A549 (cell line): Measurements from ENCODE around the gene C11orf87.

Experiments
- CEBPB ChIP-seq, 2 experiments: fragments of >200 bp in 1 of 2; sonication (Bioruptor Twin) in 1 of 2; formaldehyde crosslinking in 1 of 2; IDR thresholded peaks; 2 replicates each; pipeline ENCODE4 v1.6.1; 2012 to 2016
- E2F6 ChIP-seq: IDR thresholded peaks from 2 replicates; pipeline ENCODE4 v1.6.1; 2012; ENCODE audit warnings: low read depth, borderline replicate concordance
- ESRRA ChIP-seq: fragments of 150-350 bp; IDR thresholded peaks from 2 replicates; pipeline ENCODE4 v1.6.1; 2014; ENCODE audit warnings: mild to moderate bottlenecking, low read length, borderline replicate concordance
- FOSL2 ChIP-seq, 2 experiments: fragments of 450-650 bp in 1 of 2; fragments of >200 bp in 1 of 2; sonication (Bioruptor Twin) in 1 of 2; formaldehyde crosslinking; IDR thresholded peaks; 2 replicates each; pipeline versions ENCODE4 v1.5.0 to v1.6.1; 2016 to 2020; ENCODE audit warnings: mild to moderate bottlenecking in 1 of 2, moderate library complexity in 1 of 2
- KDM1A ChIP-seq: fragments of 200-600 bp; sonication (generic); IDR thresholded peaks from 2 replicates; pipeline ENCODE4 v1.6.1; 2016; ENCODE audit warnings: low read depth, mild to moderate bottlenecking
- MAFK ChIP-seq: fragments of 450-650 bp; IDR thresholded peaks from 2 replicates; pipeline ENCODE4 v1.6.1; 2014; ENCODE audit not compliant: partially characterized antibody
- NFE2L2 ChIP-seq: fragments of 150-350 bp; conservative IDR thresholded peaks from 2 replicates; pipeline ENCODE4 v1.6.1; 2014; ENCODE audit warnings: low read length
- POLR2A ChIP-seq: IDR thresholded peaks from 2 replicates; pipeline ENCODE4 v1.6.1; 2012; ENCODE audit warnings: mild to moderate bottlenecking, low read length
- RFX5 ChIP-seq: fragments of 450-650 bp; IDR thresholded peaks from 2 replicates; pipeline ENCODE4 v1.7.1; 2014; ENCODE audit warnings: antibody characterized with exemption, mild to moderate bottlenecking, moderate library complexity
- ZSCAN20 ChIP-seq: fragments of 250-450 bp; sonication (Bioruptor Pico); IDR thresholded peaks from 2 replicates; pipeline ENCODE4 v1.8.0; 2022; ENCODE audit warnings: mild to moderate bottlenecking, moderate library complexity
- TF ChIP-seq, protein P1 (sequence below): fragments of 200-600 bp; sonication (generic); IDR thresholded peaks from 2 replicates; pipeline ENCODE4 v1.6.1; 2016; ENCODE audit warnings: antibody characterized with exemption, mild to moderate bottlenecking, moderate library complexity
- TF ChIP-seq, protein P2 (sequence below): fragments of >200 bp; sonication (Bioruptor Twin); formaldehyde crosslinking; IDR thresholded peaks from 3 replicates; pipeline ENCODE4 v1.5.1; 2016

GRCh38 chr11:109374441-109374840 is 47.5 kb upstream of the C11orf87 start:
- TF ChIP-seq, protein P1, sequence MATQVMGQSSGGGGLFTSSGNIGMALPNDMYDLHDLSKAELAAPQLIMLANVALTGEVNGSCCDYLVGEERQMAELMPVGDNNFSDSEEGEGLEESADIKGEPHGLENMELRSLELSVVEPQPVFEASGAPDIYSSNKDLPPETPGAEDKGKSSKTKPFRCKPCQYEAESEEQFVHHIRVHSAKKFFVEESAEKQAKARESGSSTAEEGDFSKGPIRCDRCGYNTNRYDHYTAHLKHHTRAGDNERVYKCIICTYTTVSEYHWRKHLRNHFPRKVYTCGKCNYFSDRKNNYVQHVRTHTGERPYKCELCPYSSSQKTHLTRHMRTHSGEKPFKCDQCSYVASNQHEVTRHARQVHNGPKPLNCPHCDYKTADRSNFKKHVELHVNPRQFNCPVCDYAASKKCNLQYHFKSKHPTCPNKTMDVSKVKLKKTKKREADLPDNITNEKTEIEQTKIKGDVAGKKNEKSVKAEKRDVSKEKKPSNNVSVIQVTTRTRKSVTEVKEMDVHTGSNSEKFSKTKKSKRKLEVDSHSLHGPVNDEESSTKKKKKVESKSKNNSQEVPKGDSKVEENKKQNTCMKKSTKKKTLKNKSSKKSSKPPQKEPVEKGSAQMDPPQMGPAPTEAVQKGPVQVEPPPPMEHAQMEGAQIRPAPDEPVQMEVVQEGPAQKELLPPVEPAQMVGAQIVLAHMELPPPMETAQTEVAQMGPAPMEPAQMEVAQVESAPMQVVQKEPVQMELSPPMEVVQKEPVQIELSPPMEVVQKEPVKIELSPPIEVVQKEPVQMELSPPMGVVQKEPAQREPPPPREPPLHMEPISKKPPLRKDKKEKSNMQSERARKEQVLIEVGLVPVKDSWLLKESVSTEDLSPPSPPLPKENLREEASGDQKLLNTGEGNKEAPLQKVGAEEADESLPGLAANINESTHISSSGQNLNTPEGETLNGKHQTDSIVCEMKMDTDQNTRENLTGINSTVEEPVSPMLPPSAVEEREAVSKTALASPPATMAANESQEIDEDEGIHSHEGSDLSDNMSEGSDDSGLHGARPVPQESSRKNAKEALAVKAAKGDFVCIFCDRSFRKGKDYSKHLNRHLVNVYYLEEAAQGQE, result no peak
- TF ChIP-seq, protein P2, sequence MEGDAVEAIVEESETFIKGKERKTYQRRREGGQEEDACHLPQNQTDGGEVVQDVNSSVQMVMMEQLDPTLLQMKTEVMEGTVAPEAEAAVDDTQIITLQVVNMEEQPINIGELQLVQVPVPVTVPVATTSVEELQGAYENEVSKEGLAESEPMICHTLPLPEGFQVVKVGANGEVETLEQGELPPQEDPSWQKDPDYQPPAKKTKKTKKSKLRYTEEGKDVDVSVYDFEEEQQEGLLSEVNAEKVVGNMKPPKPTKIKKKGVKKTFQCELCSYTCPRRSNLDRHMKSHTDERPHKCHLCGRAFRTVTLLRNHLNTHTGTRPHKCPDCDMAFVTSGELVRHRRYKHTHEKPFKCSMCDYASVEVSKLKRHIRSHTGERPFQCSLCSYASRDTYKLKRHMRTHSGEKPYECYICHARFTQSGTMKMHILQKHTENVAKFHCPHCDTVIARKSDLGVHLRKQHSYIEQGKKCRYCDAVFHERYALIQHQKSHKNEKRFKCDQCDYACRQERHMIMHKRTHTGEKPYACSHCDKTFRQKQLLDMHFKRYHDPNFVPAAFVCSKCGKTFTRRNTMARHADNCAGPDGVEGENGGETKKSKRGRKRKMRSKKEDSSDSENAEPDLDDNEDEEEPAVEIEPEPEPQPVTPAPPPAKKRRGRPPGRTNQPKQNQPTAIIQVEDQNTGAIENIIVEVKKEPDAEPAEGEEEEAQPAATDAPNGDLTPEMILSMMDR, result no peak
- TF ChIP-seq ZSCAN20 (CRISPR knock-in tag) (no peak), CEBPB (IDR thresholded peaks at IDR 0.05) (no peak), E2F6 (no peak), RFX5 (no peak), FOSL2 (IDR thresholded peaks at IDR 0.05) (no peak), FOSL2 (CRISPR knock-in tag; IDR thresholded peaks at IDR 0.05) (no peak), MAFK (no peak), KDM1A (no peak), POLR2A (no peak), ESRRA (no peak), NFE2L2 (no peak)
